ENCODE results near the gene STX10. TPM values are rescaled to one million over a fixed set of nuclear protein-coding genes. Genes with fewer than 3 reads are reported as not detected.

STX10 gene
- total and polyA plus RNA-seq, 9 of the 15 experiments (the other 6 are each of a cell fraction or from before 2014, with no cell fraction given): 0.51 to 66.3 (median 31.0) TPM

DNA sequence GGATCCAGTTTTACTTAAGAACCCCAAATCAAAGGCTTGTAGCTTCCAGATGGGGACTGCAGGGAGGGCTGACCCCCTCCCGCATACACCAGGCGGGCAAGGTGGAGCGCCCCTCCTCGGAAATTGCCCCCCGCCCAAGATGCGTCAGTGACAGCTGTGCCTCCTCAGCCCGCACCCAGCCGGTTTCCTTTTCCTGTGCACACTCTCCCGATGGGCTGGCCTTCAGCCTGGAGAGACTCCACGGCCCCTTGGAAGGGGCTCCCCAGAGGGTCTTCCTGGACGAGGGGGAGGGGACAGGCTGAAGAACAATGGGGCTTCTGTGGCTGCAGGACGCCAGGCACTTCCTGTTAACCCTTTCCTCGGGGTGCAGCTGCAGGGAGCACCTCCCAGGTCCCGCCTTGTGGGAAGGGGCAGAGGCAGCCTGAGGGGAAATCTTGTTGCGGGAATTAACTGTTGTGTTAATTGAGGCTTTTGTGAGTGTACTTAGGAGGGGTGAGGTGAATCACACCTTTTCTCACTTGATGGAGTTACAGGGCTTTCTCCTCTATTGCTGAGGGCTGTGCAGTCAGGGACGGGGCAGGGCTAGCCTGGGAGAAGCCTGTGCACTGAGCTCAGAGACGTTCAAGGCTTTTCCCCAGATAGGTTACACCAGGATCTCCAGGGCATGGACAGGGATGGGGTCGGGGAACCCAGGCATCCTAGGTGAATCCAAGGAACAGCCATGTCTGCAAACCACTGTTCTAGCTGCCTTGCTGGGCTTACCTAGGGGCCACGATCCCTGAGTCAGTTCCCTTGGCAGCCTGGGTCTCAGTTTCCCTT lies 14.4 kb upstream of the STX10 start (continued):
- peak; percentile 88 for TF ChIP-seq ZBTB9 (CRISPR knock-in tag; IDR thresholded peaks at IDR 0.05)
- TF ChIP-seq NR4A1 (CRISPR knock-in tag; IDR thresholded peaks at IDR 0.05): no peak
- TF ChIP-seq NR4A1 (tag; IDR thresholded peaks at IDR 0.05): 0 out of 2 replicates have a peak, but pooled peaks have one; percentile 25
- TF ChIP-seq, protein P1, sequence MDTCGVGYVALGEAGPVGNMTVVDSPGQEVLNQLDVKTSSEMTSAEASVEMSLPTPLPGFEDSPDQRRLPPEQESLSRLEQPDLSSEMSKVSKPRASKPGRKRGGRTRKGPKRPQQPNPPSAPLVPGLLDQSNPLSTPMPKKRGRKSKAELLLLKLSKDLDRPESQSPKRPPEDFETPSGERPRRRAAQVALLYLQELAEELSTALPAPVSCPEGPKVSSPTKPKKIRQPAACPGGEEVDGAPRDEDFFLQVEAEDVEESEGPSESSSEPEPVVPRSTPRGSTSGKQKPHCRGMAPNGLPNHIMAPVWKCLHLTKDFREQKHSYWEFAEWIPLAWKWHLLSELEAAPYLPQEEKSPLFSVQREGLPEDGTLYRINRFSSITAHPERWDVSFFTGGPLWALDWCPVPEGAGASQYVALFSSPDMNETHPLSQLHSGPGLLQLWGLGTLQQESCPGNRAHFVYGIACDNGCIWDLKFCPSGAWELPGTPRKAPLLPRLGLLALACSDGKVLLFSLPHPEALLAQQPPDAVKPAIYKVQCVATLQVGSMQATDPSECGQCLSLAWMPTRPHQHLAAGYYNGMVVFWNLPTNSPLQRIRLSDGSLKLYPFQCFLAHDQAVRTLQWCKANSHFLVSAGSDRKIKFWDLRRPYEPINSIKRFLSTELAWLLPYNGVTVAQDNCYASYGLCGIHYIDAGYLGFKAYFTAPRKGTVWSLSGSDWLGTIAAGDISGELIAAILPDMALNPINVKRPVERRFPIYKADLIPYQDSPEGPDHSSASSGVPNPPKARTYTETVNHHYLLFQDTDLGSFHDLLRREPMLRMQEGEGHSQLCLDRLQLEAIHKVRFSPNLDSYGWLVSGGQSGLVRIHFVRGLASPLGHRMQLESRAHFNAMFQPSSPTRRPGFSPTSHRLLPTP (IDR thresholded peaks at IDR 0.05; ENCODE audit: borderline replicate concordance, extremely low read depth, insufficient read length): no peak
- peak; percentile 2 to 35; a peak in 1 of 4 replicates for TF ChIP-seq SIN3A (IDR thresholded peaks at IDR 0.05; ENCODE audit: borderline replicate concordance in 2 of 2, control insufficient read depth in 1 of 2, low read depth in 2 of 2, low read length in 2 of 2)
- peak; percentile 72; the same call in 1 of the 2 replicates for TF ChIP-seq ZNF589 (CRISPR knock-in tag; IDR thresholded peaks at IDR 0.05; ENCODE audit: low read depth)
- TF ChIP-seq ZNF583 (CRISPR knock-in tag; IDR thresholded peaks at IDR 0.05): no peak
- peak; percentile 24; the same call in 1 of the 2 replicates for TF ChIP-seq HDGF (IDR thresholded peaks at IDR 0.05)
- TF ChIP-seq GABPA (tag; conservative IDR thresholded peaks at IDR 0.05; ENCODE audit: low read depth): peak; percentile 78
- TF ChIP-seq ESRRB (CRISPR knock-in tag; IDR thresholded peaks at IDR 0.05; ENCODE audit: borderline replicate concordance): no peak
- peak; percentile 19; the same call in 1 of the 2 replicates for TF ChIP-seq EGR1 (conservative IDR thresholded peaks at IDR 0.05)
- TF ChIP-seq PRDM10 (IDR thresholded peaks at IDR 0.05; ENCODE audit: partially characterized antibody): peak; percentile 68
- peak in 1 of 2 experiments; percentile 37 for TF ChIP-seq E2F6 (IDR thresholded peaks at IDR 0.05; ENCODE audit: borderline replicate concordance in 1 of 2, extremely low read depth in 1 of 2, insufficient read depth in 1 of 2, insufficient read length in 1 of 2, low read depth in 1 of 2, low read length in 1 of 2, poor library complexity in 1 of 2, severe bottlenecking in 1 of 2)
- TF ChIP-seq, protein P2, sequence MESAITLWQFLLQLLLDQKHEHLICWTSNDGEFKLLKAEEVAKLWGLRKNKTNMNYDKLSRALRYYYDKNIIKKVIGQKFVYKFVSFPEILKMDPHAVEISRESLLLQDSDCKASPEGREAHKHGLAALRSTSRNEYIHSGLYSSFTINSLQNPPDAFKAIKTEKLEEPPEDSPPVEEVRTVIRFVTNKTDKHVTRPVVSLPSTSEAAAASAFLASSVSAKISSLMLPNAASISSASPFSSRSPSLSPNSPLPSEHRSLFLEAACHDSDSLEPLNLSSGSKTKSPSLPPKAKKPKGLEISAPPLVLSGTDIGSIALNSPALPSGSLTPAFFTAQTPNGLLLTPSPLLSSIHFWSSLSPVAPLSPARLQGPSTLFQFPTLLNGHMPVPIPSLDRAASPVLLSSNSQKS (CRISPR knock-in tag; IDR thresholded peaks at IDR 0.05): no peak
- peak; percentile 65 for TF ChIP-seq MTA1 (IDR thresholded peaks at IDR 0.05; ENCODE audit: borderline replicate concordance)

All from K562 (cell line).